Neutrophil (primary cell): ENCODE data around the gene CFAP65.

Source experiments
- H3K27ac ChIP-seq: fragments of 200-600 bp; sonication (generic); 2 replicates; pipeline ENCODE4 v1.5.1; 2016; ENCODE audit warnings: mild to moderate bottlenecking, moderate library complexity
- H3K27me3 ChIP-seq: fragments of 200-600 bp; sonication (generic); 2 replicates; pipeline ENCODE4 v1.6.0; 2016; ENCODE audit warnings: mild to moderate bottlenecking
- H3K36me3 ChIP-seq: fragments of 200-600 bp; sonication (generic); 2 replicates; pipeline ENCODE4 v1.5.1; 2017
- H3K4me1 ChIP-seq, 2 experiments: fragments of 200-600 bp in 1 of 2; sonication (generic) in 1 of 2; 1 replicate in 1 of 2; 2 replicates in 1 of 2; pipeline versions ENCODE4 v1.5.1 to v1.6.1; 2013 to 2016; ENCODE audit warnings: low read depth in 1 of 2, low read length in 1 of 2, mild to moderate bottlenecking in 1 of 2, moderate library complexity in 1 of 2; ENCODE audit not compliant: control insufficient read depth in 1 of 2, insufficient read depth in 1 of 2
- H3K4me3 ChIP-seq, 2 experiments: fragments of 200-600 bp in 1 of 2; sonication (generic) in 1 of 2; 1 replicate in 1 of 2; 2 replicates in 1 of 2; pipeline ENCODE4 v1.5.1; 2013 to 2016; ENCODE audit warnings: low read depth in 1 of 2, low read length in 1 of 2, mild to moderate bottlenecking in 1 of 2, moderate library complexity in 1 of 2
- H3K9me3 ChIP-seq: fragments of 200-600 bp; sonication (generic); 2 replicates; pipeline ENCODE4 v1.5.1; 2016
- TF ChIP-seq, protein P1 (sequence below): fragments of 200-600 bp; sonication (generic); IDR thresholded peaks from 2 replicates; pipeline ENCODE4 v1.5.1; 2016; ENCODE audit warnings: antibody characterized with exemption

The CFAP65 gene

GRCh38 chr2:219001100-219001576 is 40.2 kb downstream of the CFAP65 start:
- Histone ChIP-seq H3K36me3 (no peaks in the 10 kb centered on the region), H3K4me3 (no peak overlapping the region), H3K4me1 (peaks cover 0 to 1% of the 10 kb centered on the region in 2 experiments), H3K9me3 (no peaks in the 10 kb centered on the region), H3K27me3 (peaks cover 100% of the 10 kb centered on the region), H3K27ac (no peak overlapping the region)
- TF ChIP-seq, protein P1, sequence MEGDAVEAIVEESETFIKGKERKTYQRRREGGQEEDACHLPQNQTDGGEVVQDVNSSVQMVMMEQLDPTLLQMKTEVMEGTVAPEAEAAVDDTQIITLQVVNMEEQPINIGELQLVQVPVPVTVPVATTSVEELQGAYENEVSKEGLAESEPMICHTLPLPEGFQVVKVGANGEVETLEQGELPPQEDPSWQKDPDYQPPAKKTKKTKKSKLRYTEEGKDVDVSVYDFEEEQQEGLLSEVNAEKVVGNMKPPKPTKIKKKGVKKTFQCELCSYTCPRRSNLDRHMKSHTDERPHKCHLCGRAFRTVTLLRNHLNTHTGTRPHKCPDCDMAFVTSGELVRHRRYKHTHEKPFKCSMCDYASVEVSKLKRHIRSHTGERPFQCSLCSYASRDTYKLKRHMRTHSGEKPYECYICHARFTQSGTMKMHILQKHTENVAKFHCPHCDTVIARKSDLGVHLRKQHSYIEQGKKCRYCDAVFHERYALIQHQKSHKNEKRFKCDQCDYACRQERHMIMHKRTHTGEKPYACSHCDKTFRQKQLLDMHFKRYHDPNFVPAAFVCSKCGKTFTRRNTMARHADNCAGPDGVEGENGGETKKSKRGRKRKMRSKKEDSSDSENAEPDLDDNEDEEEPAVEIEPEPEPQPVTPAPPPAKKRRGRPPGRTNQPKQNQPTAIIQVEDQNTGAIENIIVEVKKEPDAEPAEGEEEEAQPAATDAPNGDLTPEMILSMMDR = no peak

GRCh38 chr2:219000569-219000960 is 40.8 kb downstream of the CFAP65 start:
- Histone ChIP-seq H3K4me1 (peaks cover 0 to 3% of the 10 kb centered on the region in 2 experiments), H3K4me3 (no peak overlapping the region), H3K36me3 (no peaks in the 10 kb centered on the region), H3K27me3 (peaks cover 100% of the 10 kb centered on the region), H3K27ac (no peak overlapping the region), H3K9me3 (no peaks in the 10 kb centered on the region)
- TF ChIP-seq, protein P1 = no peak

- Histone ChIP-seq H3K9me3 (no peaks in the 10 kb centered on the region), H3K27ac (no peak overlapping the region), H3K4me3 (no peak overlapping the region), H3K36me3 (no peaks in the 10 kb centered on the region), H3K4me1 (peaks cover 0 to 3% of the 10 kb centered on the region in 2 experiments), H3K27me3 (peaks cover 100% of the 10 kb centered on the region)
- TF ChIP-seq, protein P1 = no peak
Observed at GRCh38 chr2:218999881-219000568, 41.3 kb downstream of the CFAP65 start.

DNA sequence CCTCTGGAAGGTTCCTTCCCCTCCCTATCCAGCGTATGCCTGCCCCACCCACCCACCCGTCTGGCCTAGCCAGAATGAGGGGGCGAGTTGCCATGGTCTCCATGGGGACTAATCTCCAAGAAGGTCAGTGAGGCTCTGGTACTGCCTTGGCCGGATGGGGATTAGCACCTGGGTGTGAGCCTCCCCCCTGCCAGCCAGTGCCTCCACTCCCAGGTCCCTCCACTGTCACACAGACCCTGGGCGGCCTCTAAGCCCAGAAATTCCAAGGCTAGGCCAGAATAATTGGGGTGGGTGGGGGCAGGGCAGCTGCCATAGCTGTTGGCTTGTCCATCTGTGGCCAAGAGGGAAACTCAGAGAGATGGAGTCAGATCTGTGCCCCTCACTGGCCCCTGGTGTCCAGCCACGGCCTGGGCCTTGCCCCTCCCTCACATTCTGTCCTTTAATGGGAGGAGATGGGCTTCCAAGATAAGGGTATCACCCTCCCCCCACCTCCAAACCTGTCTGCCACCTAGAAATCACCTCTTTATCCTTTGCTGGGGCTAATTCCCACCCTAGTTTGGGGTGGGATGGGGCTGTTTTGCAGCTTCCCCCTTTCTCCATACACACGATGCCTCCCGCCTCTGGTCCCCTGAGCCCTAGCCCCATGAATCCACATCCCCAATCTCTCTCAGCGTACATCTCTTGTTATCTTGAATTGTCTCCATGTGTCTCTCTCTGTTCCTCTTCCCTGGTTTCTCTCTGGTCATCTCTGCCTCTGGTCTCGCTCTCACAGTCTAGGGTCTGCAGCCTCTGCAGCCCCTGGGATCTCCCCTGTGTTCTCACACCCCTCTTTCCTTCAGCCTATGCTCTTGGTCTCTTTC is 42.1 kb downstream of the CFAP65 start:
- Histone ChIP-seq H3K9me3 (no peaks in the 10 kb centered on the region), H3K36me3 (no peaks in the 10 kb centered on the region), H3K27ac (no peak overlapping the region), H3K4me3 (no peak overlapping the region), H3K27me3 (peaks cover 100% of the 10 kb centered on the region), H3K4me1 (peaks cover 0 to 3% of the 10 kb centered on the region in 2 experiments)
- TF ChIP-seq, protein P1 = no peak

DNA sequence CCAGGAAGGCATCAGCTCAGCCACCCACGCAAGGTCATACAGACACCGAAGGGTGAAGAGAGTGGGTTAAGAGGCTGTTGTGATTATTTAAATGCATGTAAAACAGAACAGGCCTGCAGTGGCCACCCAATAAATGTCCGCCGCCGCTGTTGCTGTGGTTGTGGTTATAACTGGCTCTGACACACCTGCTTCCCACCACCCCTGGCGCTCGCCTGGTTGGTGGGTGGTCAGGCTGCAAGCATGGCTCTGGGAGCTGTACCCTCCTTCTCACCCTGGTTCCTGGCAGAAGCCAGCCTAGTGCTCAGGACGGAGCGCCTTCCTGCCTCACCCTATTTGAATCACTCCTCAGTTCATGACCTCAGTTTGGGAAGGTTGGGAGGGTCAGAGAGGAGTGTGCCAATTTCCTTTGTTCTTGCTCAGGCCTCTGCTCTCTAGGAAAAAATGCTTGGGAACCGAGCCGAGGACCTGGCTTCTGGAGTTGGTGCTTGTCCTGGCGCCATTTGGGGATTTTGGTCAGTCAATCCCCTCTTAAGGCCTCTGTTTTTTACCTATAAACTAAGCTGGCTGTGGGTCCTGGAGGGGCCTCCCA is 42.8 kb downstream of the CFAP65 start:
- H3K27me3 ChIP-seq = peaks cover 100% of the 10 kb centered on the region
- TF ChIP-seq, protein P1 = no peak
- H3K4me1 ChIP-seq = peaks cover 0 to 3% of the 10 kb centered on the region in 2 experiments

More for the DNA sequence above, 42.8 kb downstream of the CFAP65 start:
- no peaks in the 10 kb centered on the region for H3K36me3 ChIP-seq
- H3K9me3 ChIP-seq = no peaks in the 10 kb centered on the region
- H3K4me3 ChIP-seq = no peak overlapping the region
- no peak overlapping the region for H3K27ac ChIP-seq
